Stimulated activated CD8-positive, alpha-beta memory T cell treated with anti-CD3 and anti-CD28 coated beads, Interleukin-4, amount 100 ng/mL, for 24 hours (primary cell): ENCODE results near the gene C6orf47.

Experiments
- DNase-seq: peaks from one replicate; pipeline ENCODE4 v3.0.0-alpha.2; 2020; ENCODE audit warnings: low read depth

Gene C6orf47

GRCh38 chr6:31636698-31637596, 23.6 kb downstream of the C6orf47 start:
- DNase-seq, result no peak

GRCh38 chr6:31634969-31635575, 25.5 kb downstream of the C6orf47 start:
- no peak for DNase-seq

GRCh38 chr6:31634131-31634530, 26.4 kb downstream of the C6orf47 start:
- no peak for DNase-seq

GRCh38 chr6:31633447-31633846, 27.1 kb downstream of the C6orf47 start:
- DNase-seq, result no peak

GRCh38 chr6:31632279-31632946, 28.2 kb downstream of the C6orf47 start:
- no peak for DNase-seq

- DNase-seq, result no peak
These were observed 28.8 kb downstream of the C6orf47 start for GRCh38 chr6:31631681-31632278.

- no peak for DNase-seq
These were observed 29.4 kb downstream of the C6orf47 start for GRCh38 chr6:31631209-31631608.

- no peak for DNase-seq
These were observed 30.2 kb downstream of the C6orf47 start for GRCh38 chr6:31630177-31630934.

GRCh38 chr6:31629014-31629413, 31.6 kb downstream of the C6orf47 start:
- no peak for DNase-seq

GRCh38 chr6:31627690-31628287, 32.8 kb downstream of the C6orf47 start:
- DNase-seq, result no peak

GRCh38 chr6:31626952-31627351, 33.6 kb downstream of the C6orf47 start:
- no peak for DNase-seq

- no peak for DNase-seq
These were observed 36.5 kb downstream of the C6orf47 start for GRCh38 chr6:31624070-31624469.

GRCh38 chr6:31622684-31623091, 37.9 kb downstream of the C6orf47 start:
- no peak for DNase-seq

GRCh38 chr6:31621991-31622390, 38.6 kb downstream of the C6orf47 start:
- DNase-seq, result no peak

- DNase-seq, result no peak
These were observed 39.1 kb downstream of the C6orf47 start for GRCh38 chr6:31621320-31621939.

- peak; percentile 75 for DNase-seq
These were observed 39.8 kb downstream of the C6orf47 start, which contains the start of gene PRRC2A for GRCh38 chr6:31620586-31621319. Gene PRRC2A (plus strand): TSS chr6:31620715. CDS start chr6:31622790, 2,075 bp downstream.

- DNase-seq, result peak; percentile 95
These were observed 40.6 kb downstream of the C6orf47 start for GRCh38 chr6:31619805-31620585.

GRCh38 chr6:31617010-31617409, 43.6 kb downstream of the C6orf47 start:
- DNase-seq, result no peak

GRCh38 chr6:31615748-31616147, 44.8 kb downstream of the C6orf47 start:
- DNase-seq, result no peak
